ENCODE results near the gene EDEM1. TPM values are rescaled to one million over a fixed set of nuclear protein-coding genes. Genes with fewer than 3 reads are reported as not detected.
"Not testable (repeated sequence)": the region's sequence is repeated elsewhere in the genome, so short reads cannot be mapped to it uniquely, and the experiment has no call there.

The EDEM1 gene
- 10 to 100 TPM; 25.0 to 28.1 TPM for total RNA-seq
- long read RNA-seq, donor 1, full-length matches to known transcripts = 4 of 6 reads
- long read RNA-seq, donor 1, partial matches to known transcripts = 1 of 6 reads
- long read RNA-seq, donor 1, other reads (novel, unspliced or antisense) = 1 of 6 reads
- long read RNA-seq, donor 2, partial matches to known transcripts = 1 of 3 reads
- long read RNA-seq, donor 2, other reads (novel, unspliced or antisense) = 2 of 3 reads

- intact Hi-C loops (cut with DNase I) = loop anchor here in 1 of 2 donors (5.0 kb wide), 1 partner anchor 65 kb away; the partner anchor contains the start of gene ARL8B
- DNase-seq (ENCODE audit: low spot score) = peak; percentile 99
Observed at GRCh38 chr3:5187156-5187919, at the start of gene EDEM1. Gene EDEM1, plus strand, starts transcription at chr3:5187707. Its CDS starts 99 bp downstream, at chr3:5187806.

GRCh38 chr3:5138214-5138981, 49.1 kb upstream of the EDEM1 start:
- intact Hi-C loops (cut with DNase I) = no loop called here
- no peak for DNase-seq (ENCODE audit: low spot score)

- intact Hi-C loops (cut with DNase I) = no loop called here
Observed at GRCh38 chr3:5140230-5140621, 47.3 kb upstream of the EDEM1 start.

DNA sequence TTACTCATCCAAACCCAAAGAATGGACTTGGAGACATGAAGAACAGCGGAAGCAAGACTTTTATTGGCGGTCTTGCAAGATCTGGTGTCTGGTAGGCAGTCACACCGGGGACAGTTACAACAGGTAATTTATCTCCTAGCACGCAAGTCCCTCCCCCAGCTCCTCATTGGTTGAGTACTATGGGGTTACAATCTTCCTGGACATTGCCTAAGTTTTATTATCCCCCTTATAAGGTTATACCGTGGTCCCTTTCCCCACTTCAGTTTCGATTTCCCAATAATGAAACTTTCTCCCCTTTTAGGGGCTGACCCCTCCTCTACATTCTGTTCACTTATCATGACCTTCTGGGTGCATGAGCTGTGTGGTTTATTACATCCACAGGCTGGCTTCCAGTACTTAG, 46.7 kb upstream of the EDEM1 start:
- DNase-seq (ENCODE audit: low spot score) = no peak
- intact Hi-C loops (cut with DNase I) = no loop called here

More at GRCh38 chr3:5140230-5140621, 47.3 kb upstream of the EDEM1 start:
- no peak for DNase-seq (ENCODE audit: low spot score)

- intact Hi-C loops (cut with DNase I) = no loop called here
- no peak for DNase-seq (ENCODE audit: low spot score)
Observed at GRCh38 chr3:5141760-5142159, 45.7 kb upstream of the EDEM1 start.

GRCh38 chr3:5143464-5143863, 44.0 kb upstream of the EDEM1 start:
- DNase-seq (ENCODE audit: low spot score) = no peak
- intact Hi-C loops (cut with DNase I) = no loop called here

DNA sequence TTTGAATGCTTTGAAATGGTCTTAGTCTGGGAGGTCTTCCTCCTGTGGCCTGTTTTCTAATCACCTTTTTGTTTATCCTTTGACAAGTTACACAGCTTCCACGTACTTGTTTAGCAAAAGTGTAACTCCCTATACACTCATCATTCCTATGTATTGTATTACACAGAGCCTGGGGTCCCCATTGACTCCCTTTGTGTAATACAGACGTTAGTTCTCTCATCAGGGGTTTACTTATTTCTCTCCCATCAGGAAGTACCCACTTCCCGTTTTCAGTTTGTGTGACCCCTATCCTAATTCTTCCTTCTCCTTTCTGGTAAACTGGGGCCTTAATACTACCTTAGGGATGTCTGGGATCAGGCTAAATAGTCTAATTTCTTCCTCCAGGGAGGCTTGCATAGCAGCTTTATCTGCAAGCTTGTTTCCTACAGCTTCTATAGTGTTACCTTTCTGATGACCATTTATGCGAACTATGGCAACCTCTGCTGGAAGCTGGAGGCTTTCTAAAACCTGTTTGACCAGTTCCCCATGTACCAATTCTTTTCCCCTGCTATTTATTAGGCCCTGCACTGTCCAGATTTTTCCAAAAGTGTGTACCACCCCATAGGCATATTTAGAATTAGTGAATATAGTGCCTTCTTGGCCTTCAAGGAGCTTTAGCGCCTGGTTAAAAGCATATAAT, 43.1 kb upstream of the EDEM1 start:
- intact Hi-C loops (cut with DNase I) = no loop called here
- DNase-seq (ENCODE audit: low spot score) = no peak

- no peak for DNase-seq (ENCODE audit: low spot score)
- intact Hi-C loops (cut with DNase I) = no loop called here
Observed at GRCh38 chr3:5145120-5145519, 42.4 kb upstream of the EDEM1 start.

- DNase-seq (ENCODE audit: low spot score); intact Hi-C loops (cut with DNase I): not testable (repeated sequence)
Observed at GRCh38 chr3:5147152-5147551, 40.4 kb upstream of the EDEM1 start.

DNA sequence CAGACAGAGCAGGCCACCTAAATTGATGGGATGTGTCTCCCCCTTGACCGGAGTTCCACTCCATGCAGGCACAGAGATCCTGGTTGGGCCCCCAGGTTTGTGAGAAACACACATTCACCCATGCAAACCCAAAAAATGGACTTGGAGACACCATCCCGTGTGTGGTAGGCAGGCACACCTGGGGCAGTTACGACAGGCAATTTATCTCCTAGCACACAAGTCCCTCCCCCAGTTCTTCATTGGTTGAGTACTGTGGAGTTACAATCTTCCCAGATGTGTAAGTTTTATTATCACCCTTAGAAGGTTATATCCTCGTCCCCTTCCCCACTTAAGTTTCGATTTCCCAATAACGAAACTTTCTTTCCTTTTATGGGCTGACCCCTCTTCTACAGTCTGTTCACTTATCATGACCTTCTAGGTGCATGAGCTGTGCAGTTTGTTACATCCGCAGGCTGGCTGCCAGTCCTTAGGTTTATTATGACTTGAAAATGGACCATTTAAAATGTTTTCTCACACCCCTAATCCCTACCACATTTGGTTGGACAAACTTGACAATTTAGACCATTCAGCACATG, 38.1 kb upstream of the EDEM1 start:
- DNase-seq (ENCODE audit: low spot score) = no peak
- intact Hi-C loops (cut with DNase I) = no loop called here

DNA sequence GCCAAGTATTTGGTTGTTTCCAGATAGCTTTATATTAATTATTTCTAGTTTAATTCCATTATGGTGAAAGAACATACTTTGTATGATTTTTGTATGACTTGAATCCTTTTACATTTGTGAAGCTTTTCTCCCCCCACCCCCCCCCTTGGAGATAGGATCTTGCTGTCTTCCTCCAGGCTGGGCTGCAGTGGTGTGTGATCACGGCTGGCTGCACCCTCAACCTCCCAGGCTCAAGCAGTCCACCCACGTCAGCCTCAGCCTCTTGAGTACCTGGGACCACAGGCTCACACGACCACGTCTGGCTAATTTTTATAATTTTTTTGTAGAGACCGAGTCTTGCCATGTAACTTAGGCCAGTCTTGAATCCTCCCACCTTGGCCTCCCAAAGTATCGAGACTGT, 35.9 kb upstream of the EDEM1 start:
- DNase-seq (ENCODE audit: low spot score) = no peak
- intact Hi-C loops (cut with DNase I) = no loop called here

- intact Hi-C loops (cut with DNase I) = no loop called here
- DNase-seq (ENCODE audit: low spot score) = no peak
Observed at GRCh38 chr3:5153074-5153473, 34.4 kb upstream of the EDEM1 start.

GRCh38 chr3:5155241-5155640, 32.3 kb upstream of the EDEM1 start:
- no peak for DNase-seq (ENCODE audit: low spot score)
- intact Hi-C loops (cut with DNase I) = no loop called here

DNA sequence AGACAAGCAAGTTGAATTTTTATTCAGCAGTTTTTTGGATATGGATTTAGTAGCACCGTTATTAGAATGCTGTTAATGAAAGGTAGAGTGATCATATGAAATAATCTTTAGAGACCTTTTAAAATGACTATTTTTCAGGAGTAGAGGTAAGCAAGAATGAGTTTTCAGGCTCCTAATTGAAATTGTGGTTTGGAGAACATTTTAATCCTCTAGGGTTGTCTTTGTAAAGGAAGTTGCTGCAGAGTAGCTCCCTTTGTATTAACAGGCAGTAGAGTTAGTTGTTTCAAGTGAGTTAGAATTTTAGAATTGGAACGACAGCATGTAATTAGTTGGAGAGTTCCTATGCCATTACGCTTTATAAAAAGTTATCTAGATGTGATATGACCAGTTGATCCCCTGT, 27.2 kb upstream of the EDEM1 start:
- intact Hi-C loops (cut with DNase I) = no loop called here
- no peak for DNase-seq (ENCODE audit: low spot score)

DNA sequence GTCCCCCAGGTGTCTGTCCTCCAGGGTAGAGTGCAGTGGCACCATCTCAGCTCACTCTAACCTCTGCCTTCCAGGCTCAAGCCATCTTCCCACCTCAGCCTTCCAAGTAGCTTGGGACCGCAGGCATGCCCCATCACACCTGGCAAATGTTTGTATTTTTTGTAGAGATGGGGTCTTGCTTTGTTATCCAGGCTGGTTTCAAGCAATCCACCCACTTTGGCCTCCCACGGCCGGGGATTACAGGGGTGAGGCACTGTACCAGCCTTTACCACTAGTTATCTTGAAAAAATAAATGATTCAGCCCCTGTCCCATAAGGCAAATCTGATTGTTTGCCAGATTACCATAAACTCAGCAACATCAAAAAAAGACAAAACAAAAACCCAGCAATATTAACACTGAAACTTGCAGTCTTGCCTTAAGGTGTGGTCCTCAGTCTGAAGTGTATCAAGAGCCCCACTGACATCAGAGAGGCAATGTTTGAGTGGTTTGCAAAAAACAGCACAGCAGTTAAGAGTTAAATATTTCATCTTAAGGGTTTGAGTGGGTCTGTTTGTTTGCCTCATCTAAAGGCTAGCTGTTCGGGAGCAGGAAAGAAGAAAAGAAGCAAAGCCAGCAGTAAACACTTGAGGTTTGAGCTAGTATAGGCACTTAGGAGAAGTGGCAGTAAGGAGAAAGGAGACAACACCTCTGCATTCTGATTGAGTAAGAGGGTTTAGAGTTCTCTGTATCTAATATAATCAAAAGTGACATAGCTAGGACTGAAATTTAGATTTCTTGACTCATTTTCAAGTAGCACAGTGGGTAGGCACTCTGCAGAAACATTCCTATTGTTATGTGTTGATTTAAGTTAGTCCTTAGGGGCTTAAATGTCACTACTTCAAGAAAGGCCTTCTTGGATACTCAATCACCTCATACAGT, 26.3 kb upstream of the EDEM1 start:
- DNase-seq (ENCODE audit: low spot score) = no peak
- intact Hi-C loops (cut with DNase I) = no loop called here

- no peak for DNase-seq (ENCODE audit: low spot score)
- intact Hi-C loops (cut with DNase I) = no loop called here
Observed at GRCh38 chr3:5162102-5162501, 25.4 kb upstream of the EDEM1 start.

DNA sequence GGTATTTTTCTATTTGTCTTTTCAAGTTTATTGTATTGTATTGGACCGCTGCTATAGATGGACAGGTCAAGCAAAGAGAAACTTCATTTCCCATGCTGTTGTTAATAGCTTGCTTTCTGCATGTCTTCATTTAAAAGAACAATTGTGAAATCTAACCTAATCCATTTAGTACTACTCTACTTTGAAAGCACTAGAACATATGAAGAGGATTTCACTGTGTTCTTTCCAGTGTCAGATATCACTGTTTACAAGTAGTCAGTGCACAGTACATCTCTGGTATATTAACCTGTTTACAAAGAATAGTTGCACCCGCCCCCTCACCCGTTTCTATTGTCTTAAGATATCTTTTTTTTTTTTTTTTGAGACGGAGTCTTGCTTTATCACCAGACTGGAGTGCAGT, 21.8 kb upstream of the EDEM1 start:
- intact Hi-C loops (cut with DNase I) = no loop called here
- no peak for DNase-seq (ENCODE audit: low spot score)

DNA sequence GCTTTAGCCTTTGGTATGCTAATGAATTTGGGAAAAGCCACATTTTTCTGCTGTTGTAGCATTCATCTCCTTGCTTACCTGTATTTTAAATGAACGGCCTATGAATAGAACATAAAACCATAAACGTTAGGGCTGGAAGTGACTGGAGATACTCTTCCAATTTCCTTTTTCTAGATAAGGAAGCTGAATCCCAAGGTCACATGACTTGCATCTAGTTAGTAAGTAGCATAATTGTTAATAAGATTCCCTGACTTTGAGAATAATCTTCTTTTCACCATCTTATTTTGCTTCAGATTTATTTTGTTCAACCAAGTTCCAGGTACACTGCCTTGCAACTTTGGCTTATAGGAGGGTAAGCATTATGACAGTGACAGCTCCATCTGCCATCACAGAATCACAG, 20.7 kb upstream of the EDEM1 start:
- DNase-seq (ENCODE audit: low spot score) = no peak
- intact Hi-C loops (cut with DNase I) = no loop called here
